NCI-H2107 treated with DMSO at 0.1 percent for 48 hours (cell line): ENCODE results near the gene GOLGA1.

Experiments used
- DNase-seq: peaks from one replicate; lab custom pipeline; 2025; ENCODE audit not compliant: unreplicated experiment; lab: John Stamatoyannopoulos, UW

The GOLGA1 gene

GRCh38 chr9:124886461-124886860, 54.4 kb downstream of the GOLGA1 start:
- DNase-seq, result no peak

GRCh38 chr9:124885551-124885950, 55.3 kb downstream of the GOLGA1 start:
- no peak for DNase-seq

- DNase-seq, result no peak
These were observed 56.5 kb downstream of the GOLGA1 start for GRCh38 chr9:124884376-124884775.

- no peak for DNase-seq
These were observed 58.7 kb downstream of the GOLGA1 start for GRCh38 chr9:124882231-124882630.

GRCh38 chr9:124881138-124881743, 59.6 kb downstream of the GOLGA1 start:
- DNase-seq, result no peak

- no peak for DNase-seq
These were observed 60.4 kb downstream of the GOLGA1 start for GRCh38 chr9:124880501-124880900.

- no peak for DNase-seq
These were observed 61.7 kb downstream of the GOLGA1 start for GRCh38 chr9:124879226-124879625.

- no peak for DNase-seq
These were observed 62.4 kb downstream of the GOLGA1 start for GRCh38 chr9:124878518-124878917.

GRCh38 chr9:124878021-124878420, 62.9 kb downstream of the GOLGA1 start:
- DNase-seq, result no peak

- DNase-seq, result peak; percentile 86
These were observed 63.7 kb downstream of the GOLGA1 start for GRCh38 chr9:124877021-124877782.

GRCh38 chr9:124875501-124875900, 65.4 kb downstream of the GOLGA1 start:
- DNase-seq, result no peak

- peak; percentile 53 for DNase-seq
These were observed 67.2 kb downstream of the GOLGA1 start for GRCh38 chr9:124873664-124874063.

GRCh38 chr9:124871156-124871561, 69.7 kb downstream of the GOLGA1 start:
- no peak for DNase-seq

- DNase-seq, result no peak
These were observed 70.2 kb downstream of the GOLGA1 start for GRCh38 chr9:124870723-124871122.

GRCh38 chr9:124869986-124870560, 70.8 kb downstream of the GOLGA1 start:
- no peak for DNase-seq

- no peak for DNase-seq
These were observed 71.4 kb downstream of the GOLGA1 start for GRCh38 chr9:124869466-124869985.

- DNase-seq, result no peak
These were observed 72.1 kb downstream of the GOLGA1 start for GRCh38 chr9:124868511-124869465.

GRCh38 chr9:124863371-124863871, 77.5 kb downstream of the GOLGA1 start:
- DNase-seq, result peak; percentile 53

GRCh38 chr9:124861342-124862229, 79.3 kb downstream of the GOLGA1 start, which contains the start of the genes ARPC5L and RPL35:
Gene ARPC5L (plus strand): TSS chr9:124862130. CDS start chr9:124869291, 7,161 bp downstream.
Gene RPL35 (minus strand): TSS chr9:124861957. CDS start chr9:124861912, 45 bp downstream.
- DNase-seq, result peak; percentile 75
